GM23338 (cell line): ENCODE data around the gene NPHP4. TPM values are rescaled to one million over a fixed set of nuclear protein-coding genes. Genes with fewer than 3 reads are reported as not detected.

Source experiments
- ATAC-seq: fragments of 200-7000 bp; cut with Tn5 transposase; 3 replicates; pipeline ENCODE4 v1.9.1; 2020
- DNase-seq: peaks from one replicate; pipeline ENCODE4 v3.0.0-alpha.2; 2015; ENCODE audit warnings: low spot score
- H2AFZ ChIP-seq: fragments of 200-600 bp; sonication (generic); 2 replicates; pipeline ENCODE4 v1.8.0; 2016; ENCODE audit warnings: antibody characterized with exemption, mild to moderate bottlenecking, moderate library complexity
- H3F3A ChIP-seq: fragments of 200-600 bp; sonication (generic); replicated peaks from 2 replicates; pipeline ENCODE4 v1.8.0; 2017; ENCODE audit warnings: antibody characterized with exemption, mixed run types, low read depth
- H3K27ac ChIP-seq: fragments of 200-600 bp; sonication (generic); 2 replicates; pipeline ENCODE4 v1.6.1; 2016; ENCODE audit warnings: low read depth
- H3K27me3 ChIP-seq: fragments of 200-600 bp; sonication (generic); 2 replicates; pipeline ENCODE4 v1.8.0; 2016; ENCODE audit warnings: mild to moderate bottlenecking, mixed run types, moderate library complexity; ENCODE audit not compliant: insufficient read depth
- H3K36me3 ChIP-seq: fragments of 200-600 bp; sonication (generic); 2 replicates; pipeline ENCODE4 v1.8.0; 2016; ENCODE audit warnings: mild to moderate bottlenecking; ENCODE audit not compliant: insufficient read depth
- H3K4me1 ChIP-seq: fragments of 200-600 bp; sonication (generic); 2 replicates; pipeline ENCODE4 v1.8.0; 2016; ENCODE audit warnings: mild to moderate bottlenecking, moderate library complexity; ENCODE audit not compliant: insufficient read depth
- H3K4me2 ChIP-seq: fragments of 200-600 bp; sonication (generic); 2 replicates; pipeline ENCODE4 v1.7.1; 2017; ENCODE audit warnings: mixed run types
- H3K4me3 ChIP-seq: fragments of 200-600 bp; sonication (generic); 2 replicates; pipeline ENCODE4 v1.6.1; 2016; ENCODE audit warnings: mixed run types
- H3K79me2 ChIP-seq: fragments of 200-600 bp; sonication (generic); replicated peaks from 2 replicates; pipeline ENCODE4 v1.8.0; 2017; ENCODE audit warnings: mild to moderate bottlenecking; ENCODE audit not compliant: insufficient read depth
- H3K9me2 ChIP-seq: fragments of 200-600 bp; sonication (generic); 2 replicates; pipeline ENCODE4 v1.8.0; 2017; ENCODE audit not compliant: insufficient read depth
- H4K20me1 ChIP-seq: fragments of 200-600 bp; sonication (generic); replicated peaks from 2 replicates; pipeline ENCODE4 v1.8.0; 2017; ENCODE audit warnings: mild to moderate bottlenecking; ENCODE audit not compliant: insufficient read depth
- H3K27ac Mint-ChIP-seq: 2 replicates; pipeline ENCODE4 v1.8.0; 2020; ENCODE audit warnings: inconsistent platforms, mild to moderate bottlenecking, moderate library complexity, mixed read lengths
- H3K27me3 Mint-ChIP-seq: 3 replicates; pipeline ENCODE4 v1.8.0; 2022; ENCODE audit warnings: low read depth, mild to moderate bottlenecking, moderate library complexity, mixed read lengths, inconsistent platforms; ENCODE audit not compliant: insufficient read depth, poor library complexity
- H3K36me3 Mint-ChIP-seq: 3 replicates; pipeline ENCODE4 v1.8.0; 2021; ENCODE audit warnings: low read depth, mild to moderate bottlenecking, inconsistent platforms, moderate library complexity, mixed read lengths
- H3K4me1 Mint-ChIP-seq: 3 replicates; pipeline ENCODE4 v1.8.0; 2020; ENCODE audit warnings: mild to moderate bottlenecking, inconsistent platforms, mixed read lengths
- H3K4me3 Mint-ChIP-seq: 3 replicates; pipeline ENCODE4 v1.8.0; 2021; ENCODE audit warnings: moderate library complexity, mild to moderate bottlenecking, inconsistent platforms, mixed read lengths
- H3K9me3 Mint-ChIP-seq: 3 replicates; pipeline ENCODE4 v1.8.0; 2020; ENCODE audit warnings: moderate library complexity, mild to moderate bottlenecking, inconsistent platforms, mixed read lengths
- CREB1 ChIP-seq: fragments of 250-450 bp; sonication (Bioruptor Pico); IDR thresholded peaks from 2 replicates; pipeline ENCODE4 v1.5.0; 2020; ENCODE audit warnings: low read depth, mild to moderate bottlenecking, moderate library complexity
- EZH2 ChIP-seq: fragments of 200-600 bp; sonication (generic); IDR thresholded peaks from one replicate; pipeline ENCODE4 v1.8.0; 2017; ENCODE audit warnings: antibody characterized with exemption, mild to moderate bottlenecking, low read depth; ENCODE audit not compliant: unreplicated experiment
- EZH2phosphoT487 ChIP-seq: fragments of 200-600 bp; sonication (generic); IDR thresholded peaks from one replicate; pipeline ENCODE4 v1.8.1; 2018; ENCODE audit warnings: antibody characterized with exemption; ENCODE audit not compliant: unreplicated experiment
- JUNB ChIP-seq: IDR thresholded peaks from one replicate; pipeline ENCODE4 v1.6.1; 2016; ENCODE audit warnings: antibody characterized with exemption; ENCODE audit not compliant: unreplicated experiment
- NANOG ChIP-seq: IDR thresholded peaks from 2 replicates; pipeline ENCODE4 v1.6.1; 2016; ENCODE audit warnings: antibody characterized with exemption, borderline replicate concordance
- POLR2AphosphoS5 ChIP-seq: IDR thresholded peaks from 2 replicates; pipeline ENCODE4 v1.6.1; 2016; ENCODE audit warnings: antibody characterized with exemption, low read depth
- REST ChIP-seq: IDR thresholded peaks from one replicate; pipeline ENCODE4 v1.6.1; 2018; ENCODE audit warnings: antibody characterized with exemption; ENCODE audit not compliant: unreplicated experiment
- STAT1 ChIP-seq: IDR thresholded peaks from one replicate; pipeline ENCODE4 v1.6.1; 2016; ENCODE audit warnings: antibody characterized with exemption; ENCODE audit not compliant: unreplicated experiment
- ZNF114 ChIP-seq: fragments of 250-450 bp; sonication (Bioruptor Pico); IDR thresholded peaks from 2 replicates; pipeline ENCODE4 v1.5.0; 2020; ENCODE audit warnings: mild to moderate bottlenecking, moderate library complexity
- ZNF462 ChIP-seq: fragments of 250-450 bp; sonication (Bioruptor Pico); IDR thresholded peaks from 2 replicates; pipeline ENCODE4 v1.5.0; 2020; ENCODE audit warnings: mild to moderate bottlenecking, moderate library complexity
- polyA plus RNA-seq: library from polyadenylated mRNA; unstranded; fragments of >200 nt; fragmentation: Nextera tagmentation; extraction: Ambion mirVana; gene quantifications from 2 replicates; pipeline ENCODE4 v1.2.1, GENCODE V29; 2016
- total RNA-seq: library from RNA; depleted of rRNA; stranded (reverse); fragments of >200 nt; shearing (Covaris generic); gene quantifications from 2 replicates; pipeline ENCODE4 v1.2.3, GENCODE V29; 2014
- TF ChIP-seq, protein P1 (sequence below), 2 experiments: fragments of 200-600 bp in 1 of 2; sonication (generic) in 1 of 2; conservative IDR thresholded peaks; 2 replicates each; pipeline versions ENCODE4 v1.5.1 to v1.6.1; 2016 to 2017; ENCODE audit warnings: antibody characterized with exemption in 2 of 2, low read depth in 2 of 2, mild to moderate bottlenecking in 2 of 2, moderate library complexity in 1 of 2
- TF ChIP-seq, protein P2 (sequence below): IDR thresholded peaks from 2 replicates; pipeline ENCODE4 v1.6.1; 2016; ENCODE audit warnings: antibody characterized with exemption

Gene NPHP4
- total and polyA plus RNA-seq, 2 experiments from 2014 or later: 2.5 to 12.4 TPM

DNA sequence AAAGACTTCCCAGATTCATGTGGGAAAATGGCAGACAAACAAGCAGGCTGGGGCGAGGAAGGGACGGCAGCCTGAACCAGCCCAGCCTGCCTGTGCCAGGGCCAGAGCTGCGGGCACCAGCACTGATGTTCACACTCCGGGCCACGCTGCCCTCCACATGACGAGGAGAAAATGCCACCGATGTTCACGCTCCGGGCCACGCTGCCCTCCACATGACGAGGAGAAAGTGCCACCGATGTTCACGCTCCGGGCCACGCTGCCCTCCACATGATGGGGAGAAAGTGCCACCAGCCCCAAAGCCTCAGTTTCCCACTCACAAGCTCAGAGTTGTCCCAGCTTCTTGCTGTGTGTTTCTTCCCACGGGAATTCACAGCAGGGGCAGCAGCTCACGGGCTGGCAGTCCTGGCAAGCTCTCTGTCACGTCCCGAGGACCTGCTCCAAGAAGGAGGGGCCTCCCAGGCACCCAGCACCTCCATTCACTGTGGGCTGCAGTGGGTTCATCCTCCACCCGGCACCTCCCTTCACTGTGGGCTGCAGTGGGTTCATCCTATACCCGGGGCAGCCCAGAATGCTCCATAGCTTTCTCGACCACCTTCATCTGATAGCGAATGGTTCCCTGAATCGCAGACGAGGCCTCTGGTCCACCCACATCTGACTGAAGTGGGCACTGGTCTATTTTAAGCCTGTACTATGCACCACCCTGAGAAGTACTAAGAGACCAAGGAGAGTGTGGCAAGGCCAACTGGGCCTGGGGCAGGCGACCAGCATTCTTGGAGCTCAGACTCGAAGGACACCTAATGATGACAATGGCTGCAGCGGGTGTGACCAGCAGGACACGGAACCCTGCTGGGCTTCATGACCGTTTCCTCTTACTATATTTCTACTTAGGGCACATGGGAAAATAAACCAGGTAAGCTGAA, 108.8 kb downstream of the NPHP4 start:
- TF ChIP-seq, protein P1, sequence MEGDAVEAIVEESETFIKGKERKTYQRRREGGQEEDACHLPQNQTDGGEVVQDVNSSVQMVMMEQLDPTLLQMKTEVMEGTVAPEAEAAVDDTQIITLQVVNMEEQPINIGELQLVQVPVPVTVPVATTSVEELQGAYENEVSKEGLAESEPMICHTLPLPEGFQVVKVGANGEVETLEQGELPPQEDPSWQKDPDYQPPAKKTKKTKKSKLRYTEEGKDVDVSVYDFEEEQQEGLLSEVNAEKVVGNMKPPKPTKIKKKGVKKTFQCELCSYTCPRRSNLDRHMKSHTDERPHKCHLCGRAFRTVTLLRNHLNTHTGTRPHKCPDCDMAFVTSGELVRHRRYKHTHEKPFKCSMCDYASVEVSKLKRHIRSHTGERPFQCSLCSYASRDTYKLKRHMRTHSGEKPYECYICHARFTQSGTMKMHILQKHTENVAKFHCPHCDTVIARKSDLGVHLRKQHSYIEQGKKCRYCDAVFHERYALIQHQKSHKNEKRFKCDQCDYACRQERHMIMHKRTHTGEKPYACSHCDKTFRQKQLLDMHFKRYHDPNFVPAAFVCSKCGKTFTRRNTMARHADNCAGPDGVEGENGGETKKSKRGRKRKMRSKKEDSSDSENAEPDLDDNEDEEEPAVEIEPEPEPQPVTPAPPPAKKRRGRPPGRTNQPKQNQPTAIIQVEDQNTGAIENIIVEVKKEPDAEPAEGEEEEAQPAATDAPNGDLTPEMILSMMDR (conservative IDR thresholded peaks at IDR 0.05; ENCODE audit: low read depth in 2 of 2): no peak
- no peak for TF ChIP-seq EZH2phosphoT487
- TF ChIP-seq REST: no peak
- TF ChIP-seq JUNB: no peak
- TF ChIP-seq, protein P2, sequence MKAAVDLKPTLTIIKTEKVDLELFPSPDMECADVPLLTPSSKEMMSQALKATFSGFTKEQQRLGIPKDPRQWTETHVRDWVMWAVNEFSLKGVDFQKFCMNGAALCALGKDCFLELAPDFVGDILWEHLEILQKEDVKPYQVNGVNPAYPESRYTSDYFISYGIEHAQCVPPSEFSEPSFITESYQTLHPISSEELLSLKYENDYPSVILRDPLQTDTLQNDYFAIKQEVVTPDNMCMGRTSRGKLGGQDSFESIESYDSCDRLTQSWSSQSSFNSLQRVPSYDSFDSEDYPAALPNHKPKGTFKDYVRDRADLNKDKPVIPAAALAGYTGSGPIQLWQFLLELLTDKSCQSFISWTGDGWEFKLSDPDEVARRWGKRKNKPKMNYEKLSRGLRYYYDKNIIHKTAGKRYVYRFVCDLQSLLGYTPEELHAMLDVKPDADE: no peak
- TF ChIP-seq ZNF114: no peak
- TF ChIP-seq ZNF462 (CRISPR knock-in tag): no peak
- TF ChIP-seq POLR2AphosphoS5: no peak
- no peak for TF ChIP-seq NANOG
- TF ChIP-seq STAT1: no peak
- no peak for TF ChIP-seq CREB1 (CRISPR knock-in tag)
- TF ChIP-seq EZH2: no peak

More for the DNA sequence above, 108.8 kb downstream of the NPHP4 start:
- H3K4me3 ChIP-seq: no peak overlapping the region
- H3K4me2 ChIP-seq: no peak overlapping the region
- no peaks in the 10 kb centered on the region for H4K20me1 ChIP-seq
- DNase-seq (no peak), ATAC-seq (no peak)
- H3K79me2 ChIP-seq: no peaks in the 10 kb centered on the region
- no peaks in the 10 kb centered on the region for H3F3A ChIP-seq
- H3K36me3 ChIP-seq: no peaks in the 10 kb centered on the region
- Mint-ChIP-seq H3K27ac (no peak overlapping the region), H3K27me3 (peaks cover 6% of the 10 kb centered on the region), H3K9me3 (peaks cover 8% of the 10 kb centered on the region; the same call in 2 of the 3 replicates), H3K4me3 (no peak overlapping the region), H3K36me3 (peaks cover 33% of the 10 kb centered on the region), H3K4me1 (no peaks in the 10 kb centered on the region)
- no peak overlapping the region for H3K27ac ChIP-seq
- H3K4me1 ChIP-seq: no peaks in the 10 kb centered on the region
- no peaks in the 10 kb centered on the region for H3K27me3 ChIP-seq
- no peak overlapping the region for H2AFZ ChIP-seq
- no peaks in the 10 kb centered on the region for H3K9me2 ChIP-seq
